GDM1 (cell line): ENCODE results near the gene AFTPH.

Experiments used
- DNase-seq: peaks from one replicate; lab custom pipeline; 2025; lab: John Stamatoyannopoulos, UW

AFTPH gene

DNA sequence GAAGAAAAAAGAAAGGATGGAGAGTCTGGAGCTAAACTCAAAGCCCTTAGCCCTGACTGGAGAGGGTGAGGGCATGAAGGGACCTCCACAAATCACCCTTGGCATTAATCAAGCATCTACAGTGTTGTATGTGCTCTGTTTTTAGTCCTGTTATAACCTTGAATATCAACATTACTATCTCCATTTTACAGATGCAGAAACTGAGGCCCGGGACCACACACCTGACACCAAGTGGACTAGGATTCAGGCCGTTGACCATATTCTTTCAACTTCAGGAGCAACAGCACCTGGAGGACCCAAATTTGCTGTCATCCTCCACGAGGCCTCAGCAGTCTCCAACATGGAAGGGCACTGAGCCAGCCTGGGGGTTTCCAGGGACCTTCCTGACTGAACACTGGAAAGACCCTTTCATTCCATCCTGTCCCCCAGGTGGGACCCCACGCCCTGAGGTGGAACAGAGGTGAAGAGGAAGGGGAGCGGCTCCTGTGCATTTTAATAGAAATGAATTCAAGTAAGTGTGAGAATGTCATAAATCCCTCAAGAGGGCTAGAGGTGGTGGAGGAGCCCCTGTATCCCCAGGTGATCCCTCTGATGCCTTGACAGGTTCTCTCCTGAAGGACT, 88.6 kb downstream of the AFTPH start:
- no peak for DNase-seq

GRCh38 chr2:64613276-64613675, 89.1 kb downstream of the AFTPH start:
- DNase-seq = no peak

GRCh38 chr2:64615192-64615763, 91.2 kb downstream of the AFTPH start:
- no peak for DNase-seq

DNA sequence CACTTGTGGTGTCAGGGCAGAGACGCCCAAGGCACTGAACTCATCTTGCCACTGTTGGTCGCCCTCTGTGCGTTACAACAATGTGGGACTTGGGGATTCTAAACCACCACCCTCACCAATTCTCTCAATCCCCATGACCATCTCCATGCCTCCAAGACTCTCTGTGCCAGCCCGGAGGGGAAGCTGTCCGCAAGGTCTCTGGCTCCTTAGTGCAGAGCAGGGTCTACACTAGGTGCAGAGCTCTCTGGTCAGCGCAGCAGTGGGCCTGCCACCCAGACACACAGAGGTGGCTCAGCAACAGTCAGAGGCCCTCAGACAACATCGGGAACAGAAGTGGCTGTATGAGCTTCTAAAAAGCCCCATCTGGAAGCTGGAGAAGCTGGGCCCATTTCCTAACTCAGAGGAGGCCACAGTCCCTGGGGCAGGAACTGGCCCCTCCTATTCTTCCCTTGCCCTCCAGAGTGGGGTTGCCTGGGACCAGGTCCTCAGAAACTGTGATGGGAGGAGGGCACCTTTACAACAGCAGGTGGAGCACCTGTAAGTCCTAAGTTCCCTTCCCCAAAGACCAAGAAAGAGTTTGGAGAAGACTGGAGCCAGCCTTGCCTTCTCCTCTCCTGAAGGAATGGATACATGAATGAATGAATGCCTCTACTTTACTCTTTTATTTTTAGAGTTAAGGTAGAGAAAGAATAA, 91.9 kb downstream of the AFTPH start:
- no peak for DNase-seq

DNA sequence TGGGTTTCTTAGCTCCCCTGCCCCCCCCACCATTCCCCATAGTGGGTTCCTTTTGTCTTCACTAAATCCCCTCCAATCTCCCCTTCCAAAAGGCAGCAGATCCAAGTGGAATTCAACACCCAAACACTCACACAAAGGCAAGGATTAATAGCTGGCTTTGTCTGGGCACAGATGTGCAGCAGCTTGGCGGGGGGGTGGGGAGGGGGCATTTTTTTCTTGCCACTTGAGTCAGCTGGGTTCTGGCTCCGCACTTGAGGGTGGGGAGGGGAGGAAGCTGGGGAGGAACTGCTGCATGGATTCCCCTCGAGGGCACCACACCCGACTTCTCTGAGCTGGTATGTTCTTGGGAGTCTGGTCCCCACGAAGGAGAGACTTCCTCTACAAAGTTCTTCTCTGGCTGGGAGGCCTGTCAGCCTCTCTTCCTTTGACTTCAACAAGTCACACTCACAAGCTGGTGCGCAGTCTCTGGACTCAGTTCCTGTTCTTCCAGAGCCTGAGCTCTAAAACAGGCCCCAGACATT, 93.6 kb downstream of the AFTPH start:
- DNase-seq = no peak

GRCh38 chr2:64620661-64621060, 96.5 kb downstream of the AFTPH start:
- DNase-seq = no peak

GRCh38 chr2:64622443-64623241, 98.5 kb downstream of the AFTPH start:
- no peak for DNase-seq

DNA sequence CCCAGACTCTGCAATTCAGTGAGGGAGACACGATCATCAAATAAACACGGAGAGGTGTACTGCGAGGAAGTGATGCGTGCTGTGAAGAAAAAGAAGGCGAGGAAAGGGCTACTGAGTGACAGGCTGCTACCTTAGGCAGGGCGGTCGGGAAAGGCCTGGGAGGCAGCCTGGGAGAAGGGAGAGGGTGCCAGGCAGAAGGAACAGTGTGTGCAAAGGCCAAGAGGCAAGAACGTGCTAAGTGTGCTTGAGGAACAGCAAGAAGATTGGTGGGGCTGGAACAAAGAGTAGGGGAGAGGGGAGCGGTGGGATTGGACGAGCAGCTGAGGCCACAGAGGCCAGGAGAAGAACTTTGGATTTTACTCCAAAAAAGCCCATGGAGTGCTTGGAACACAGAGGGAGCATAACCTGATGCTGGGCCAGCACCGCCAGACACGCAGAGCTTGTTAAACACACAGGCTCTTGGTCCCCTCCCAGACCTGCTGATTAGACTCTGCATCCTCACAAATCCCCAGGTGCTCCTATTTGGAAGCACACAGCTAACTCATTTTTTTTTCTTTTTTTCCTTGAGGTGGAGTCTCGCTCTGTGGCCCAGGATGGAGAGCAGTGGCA, 99.2 kb downstream of the AFTPH start:
- DNase-seq = no peak

GRCh38 chr2:64624108-64624610, 100.0 kb downstream of the AFTPH start:
- no peak for DNase-seq

GRCh38 chr2:64624862-64625261, 100.7 kb downstream of the AFTPH start:
- no peak for DNase-seq

DNA sequence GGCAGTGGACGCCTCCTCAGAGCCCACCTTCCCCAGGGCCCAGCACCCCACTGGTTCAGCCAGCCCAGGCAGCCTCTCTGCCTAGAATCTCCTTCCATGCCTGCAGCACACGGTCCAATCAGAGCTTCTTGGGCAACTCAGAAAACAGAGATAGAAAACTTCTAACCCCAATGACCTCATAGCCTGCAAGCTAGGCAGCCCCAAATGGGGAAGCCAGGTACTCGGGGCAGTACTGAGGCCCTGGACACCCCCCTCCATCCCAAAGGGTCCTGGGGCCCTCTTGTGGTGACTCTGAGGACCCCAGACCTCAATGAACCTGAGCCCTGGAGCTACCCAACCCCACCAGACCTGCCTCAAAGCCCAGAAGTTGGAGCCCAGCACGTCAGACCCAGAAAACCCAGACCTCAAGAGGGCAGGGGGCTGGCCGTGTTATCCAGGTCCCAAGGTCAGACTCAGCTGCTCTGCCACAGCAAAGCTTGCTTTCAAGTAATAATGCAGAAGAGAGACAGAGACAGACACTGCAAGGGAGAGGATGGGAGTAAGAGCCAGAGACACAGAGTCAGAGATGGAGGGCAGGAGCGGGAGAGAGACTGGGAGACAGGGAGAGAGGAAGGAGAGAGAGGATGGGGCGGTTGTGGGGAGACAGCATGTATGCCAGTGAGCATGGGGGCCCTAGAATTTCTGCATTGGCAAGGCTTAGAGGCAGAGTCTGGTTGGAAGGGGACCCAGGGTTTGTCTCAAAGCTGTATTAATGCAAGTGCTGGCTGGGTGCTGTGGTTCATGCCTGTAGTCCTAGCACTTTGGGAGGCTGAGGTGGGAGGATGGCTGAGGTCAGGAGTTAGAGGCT, 101.4 kb downstream of the AFTPH start:
- no peak for DNase-seq

DNA sequence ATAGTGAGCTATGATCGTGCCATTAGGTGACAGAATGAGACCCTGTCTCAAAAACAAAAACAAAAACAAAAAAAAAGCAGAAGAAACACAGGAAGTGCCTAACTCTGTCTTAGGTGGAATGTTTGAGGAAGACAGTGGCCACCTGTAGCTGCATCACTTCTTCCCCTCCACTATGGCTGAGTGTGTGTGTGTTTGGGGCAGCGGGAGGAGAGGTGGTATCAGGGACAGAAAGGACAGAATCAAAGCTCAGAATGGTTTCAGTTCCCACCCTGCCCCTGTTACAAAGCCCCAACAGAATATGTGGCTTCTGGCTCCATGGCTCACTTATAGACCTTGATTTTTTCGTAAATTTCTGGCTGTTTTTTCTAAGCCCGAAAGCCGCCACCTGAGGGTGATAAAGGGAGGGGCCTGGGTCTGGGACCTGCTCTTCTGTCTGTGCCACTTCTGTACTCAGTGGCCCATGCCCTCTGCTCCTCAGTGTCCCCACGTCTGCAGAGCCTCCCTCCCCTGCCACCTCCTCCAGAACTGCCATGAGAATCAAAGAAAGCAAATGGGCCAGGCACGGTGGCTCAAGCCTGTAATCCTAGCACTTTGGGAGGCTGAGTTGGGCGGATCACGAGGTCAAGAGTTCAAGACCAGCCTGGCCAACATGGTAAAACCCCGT, 102.2 kb downstream of the AFTPH start:
- DNase-seq = no peak

DNA sequence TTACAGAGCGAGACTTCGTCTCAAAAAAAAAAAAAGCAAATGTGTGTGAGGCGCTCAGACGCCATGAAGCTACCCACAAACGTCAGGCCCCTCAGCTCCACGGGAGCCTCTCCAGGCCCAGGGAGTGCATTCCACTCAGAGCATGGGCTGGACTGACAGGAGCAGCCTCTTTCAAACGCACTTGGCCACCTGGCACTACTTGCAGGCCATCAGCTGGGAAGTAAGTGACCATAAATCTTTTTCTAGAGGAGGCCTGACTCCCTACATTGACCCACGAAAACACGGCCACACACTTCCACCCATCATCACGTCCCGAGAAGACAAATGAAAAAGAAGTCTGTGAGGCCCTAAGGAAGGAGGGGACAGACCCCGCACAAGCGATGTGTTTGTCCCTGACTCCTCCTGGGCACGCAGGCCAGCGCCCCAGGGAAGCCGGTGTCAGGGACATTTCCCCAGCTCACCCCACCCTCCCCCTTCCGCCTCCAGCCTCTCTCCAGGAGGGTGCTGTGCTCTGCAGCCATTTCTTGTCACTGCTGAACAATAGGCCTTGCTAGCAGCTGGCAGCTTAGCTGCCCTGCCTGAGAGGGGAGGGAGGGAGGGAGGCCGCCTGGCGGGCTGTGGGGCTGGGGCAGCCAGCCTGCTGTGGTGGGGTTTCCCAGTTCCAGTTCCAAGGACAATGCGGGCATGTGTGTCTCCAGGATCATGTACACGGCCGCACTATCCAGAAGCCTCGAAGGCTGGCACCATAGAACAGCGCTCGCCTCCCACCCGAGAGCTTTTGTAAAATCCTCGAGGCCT, 103.0 kb downstream of the AFTPH start:
- DNase-seq = no peak

- DNase-seq = no peak
Measured at GRCh38 chr2:64627860-64628841, 104.0 kb downstream of the AFTPH start.

DNA sequence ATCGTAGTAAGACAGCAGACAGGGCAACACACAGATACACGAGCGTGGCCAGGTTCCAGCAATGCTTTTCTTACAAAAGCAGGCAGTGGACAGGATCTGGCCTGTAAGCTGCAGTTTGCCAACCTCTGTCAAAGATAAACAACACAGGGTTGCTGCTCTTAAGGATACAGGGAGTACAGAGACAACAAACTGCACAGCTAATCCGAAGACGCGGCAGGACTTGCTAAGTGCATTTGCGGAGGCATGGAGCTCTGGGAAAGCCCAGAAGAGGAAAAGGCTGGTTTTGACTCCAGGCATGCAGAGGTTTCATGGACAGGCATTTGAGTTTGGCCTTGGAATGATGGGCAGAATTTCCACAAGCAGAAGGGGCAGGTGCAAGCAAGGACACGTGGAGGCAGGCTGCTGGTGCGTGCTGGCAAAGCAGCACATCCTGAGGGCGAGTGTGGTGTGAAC, 105.2 kb downstream of the AFTPH start:
- no peak for DNase-seq

- DNase-seq = no peak
Measured at GRCh38 chr2:64629875-64630274, 105.7 kb downstream of the AFTPH start.

- no peak for DNase-seq
Measured at GRCh38 chr2:64630752-64631151, 106.6 kb downstream of the AFTPH start.

- DNase-seq = no peak
Measured at GRCh38 chr2:64631771-64632170, 107.6 kb downstream of the AFTPH start.
